ENCODE data around the gene ATP11A. TPM values are rescaled to one million over a fixed set of nuclear protein-coding genes. Genes with fewer than 3 reads are reported as not detected.

ATP11A gene
- total RNA-seq, 1 experiment from 2014 or later, result 3.7 TPM

DNA sequence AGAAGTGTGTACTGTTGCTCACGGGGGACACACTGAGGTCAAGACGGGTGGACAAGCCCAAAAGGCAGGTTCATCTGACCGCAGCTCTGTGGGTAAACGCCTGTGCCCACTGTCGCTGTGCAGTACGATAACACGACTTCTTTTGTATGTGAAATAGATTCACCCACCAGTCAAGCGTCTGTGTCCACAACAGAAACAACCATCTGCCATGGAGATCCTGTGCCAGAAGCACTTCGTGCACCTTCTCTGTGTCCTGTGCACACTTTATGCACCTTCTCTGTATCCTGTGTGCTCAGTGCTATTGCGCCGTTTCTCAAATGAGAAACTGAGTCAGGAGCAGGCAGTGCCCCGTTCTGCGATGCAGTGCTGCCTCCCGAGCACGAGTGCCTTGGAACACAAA, 138.9 kb downstream of the ATP11A start:
- no peak overlapping the region for H3K27ac ChIP-seq
- no peaks in the 10 kb centered on the region for H3K27me3 ChIP-seq (replicated peaks)
- no peak for DNase-seq (ENCODE audit: low read depth in 1 of 2, low spot score in 2 of 2)
- no peaks in the 10 kb centered on the region for H3K36me3 ChIP-seq
- no peak overlapping the region for H3K4me3 ChIP-seq
- H3K4me1 ChIP-seq (replicated peaks), result no peaks in the 10 kb centered on the region
- no peaks in the 10 kb centered on the region for H3K9me3 ChIP-seq (replicated peaks)

DNA sequence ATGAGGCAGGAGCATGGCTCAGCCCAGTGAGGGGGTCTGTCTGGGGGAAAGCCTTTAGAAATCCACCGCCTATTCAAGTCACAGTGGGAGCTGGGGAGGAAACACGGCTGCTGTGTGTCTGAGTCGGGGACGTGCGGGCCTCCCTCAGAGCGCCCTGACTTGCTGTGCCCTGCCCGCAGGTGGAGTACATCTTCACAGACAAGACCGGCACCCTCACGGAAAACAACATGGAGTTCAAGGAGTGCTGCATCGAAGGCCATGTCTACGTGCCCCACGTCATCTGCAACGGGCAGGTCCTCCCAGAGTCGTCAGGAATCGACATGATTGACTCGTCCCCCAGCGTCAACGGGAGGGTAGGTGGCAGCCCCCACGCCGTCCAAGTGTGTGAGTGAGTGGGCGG, 141.4 kb downstream of the ATP11A start:
- H3K4me3 ChIP-seq, result no peak overlapping the region
- H3K36me3 ChIP-seq, result no peaks in the 10 kb centered on the region

DNA sequence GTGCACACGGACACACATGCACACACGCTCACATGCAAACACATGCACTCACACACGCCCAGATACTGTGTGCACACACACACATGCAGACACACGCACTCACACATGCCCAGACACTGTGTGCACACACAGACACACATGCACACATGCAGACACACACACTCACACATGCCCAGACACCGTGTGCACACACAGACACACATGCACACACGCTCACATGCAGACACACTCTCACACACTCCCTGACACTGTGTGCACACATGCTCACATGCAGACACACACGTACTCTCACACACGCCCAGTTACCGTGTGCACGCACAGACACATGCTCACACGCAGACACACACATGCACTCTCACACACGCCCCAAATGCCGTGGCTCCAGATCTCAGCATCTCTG, 142.0 kb downstream of the ATP11A start:
- Histone ChIP-seq H3K9me3 (replicated peaks) (no peaks in the 10 kb centered on the region), H3K4me1 (replicated peaks) (no peaks in the 10 kb centered on the region), H3K36me3 (no peaks in the 10 kb centered on the region), H3K27me3 (replicated peaks) (no peaks in the 10 kb centered on the region), H3K4me3 (no peak overlapping the region), H3K27ac (no peak overlapping the region)
- DNase-seq (ENCODE audit: low read depth in 1 of 2, low spot score in 2 of 2), result no peak

More for the DNA sequence above, 141.4 kb downstream of the ATP11A start:
- DNase-seq (ENCODE audit: low read depth in 1 of 2, low spot score in 2 of 2), result no peak
- no peaks in the 10 kb centered on the region for H3K27me3 ChIP-seq (replicated peaks)
- H3K4me1 ChIP-seq (replicated peaks), result no peaks in the 10 kb centered on the region
- H3K9me3 ChIP-seq (replicated peaks), result no peaks in the 10 kb centered on the region
- no peak overlapping the region for H3K27ac ChIP-seq

DNA sequence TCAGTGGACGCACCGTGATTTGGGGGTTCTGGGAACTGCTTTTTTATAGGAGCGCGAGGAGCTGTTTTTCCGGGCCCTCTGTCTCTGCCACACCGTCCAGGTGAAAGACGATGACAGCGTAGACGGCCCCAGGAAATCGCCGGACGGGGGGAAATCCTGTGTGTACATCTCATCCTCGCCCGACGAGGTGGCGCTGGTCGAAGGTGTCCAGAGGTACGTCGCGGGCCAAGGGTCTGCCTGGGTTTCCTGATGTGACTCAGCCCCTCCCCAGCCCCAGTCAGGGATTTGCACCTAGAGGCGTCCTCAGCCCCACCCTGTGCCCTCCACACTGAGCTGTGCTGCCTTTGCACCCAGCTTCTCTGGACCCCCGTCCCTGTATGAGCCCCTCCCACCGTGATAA, 143.0 kb downstream of the ATP11A start:
- H3K36me3 ChIP-seq, result no peaks in the 10 kb centered on the region
- no peak for DNase-seq (ENCODE audit: low read depth in 1 of 2, low spot score in 2 of 2)
- no peaks in the 10 kb centered on the region for H3K9me3 ChIP-seq (replicated peaks)
- no peaks in the 10 kb centered on the region for H3K4me1 ChIP-seq (replicated peaks)
- H3K27me3 ChIP-seq (replicated peaks), result no peaks in the 10 kb centered on the region
- no peak overlapping the region for H3K4me3 ChIP-seq
- no peak overlapping the region for H3K27ac ChIP-seq

DNA sequence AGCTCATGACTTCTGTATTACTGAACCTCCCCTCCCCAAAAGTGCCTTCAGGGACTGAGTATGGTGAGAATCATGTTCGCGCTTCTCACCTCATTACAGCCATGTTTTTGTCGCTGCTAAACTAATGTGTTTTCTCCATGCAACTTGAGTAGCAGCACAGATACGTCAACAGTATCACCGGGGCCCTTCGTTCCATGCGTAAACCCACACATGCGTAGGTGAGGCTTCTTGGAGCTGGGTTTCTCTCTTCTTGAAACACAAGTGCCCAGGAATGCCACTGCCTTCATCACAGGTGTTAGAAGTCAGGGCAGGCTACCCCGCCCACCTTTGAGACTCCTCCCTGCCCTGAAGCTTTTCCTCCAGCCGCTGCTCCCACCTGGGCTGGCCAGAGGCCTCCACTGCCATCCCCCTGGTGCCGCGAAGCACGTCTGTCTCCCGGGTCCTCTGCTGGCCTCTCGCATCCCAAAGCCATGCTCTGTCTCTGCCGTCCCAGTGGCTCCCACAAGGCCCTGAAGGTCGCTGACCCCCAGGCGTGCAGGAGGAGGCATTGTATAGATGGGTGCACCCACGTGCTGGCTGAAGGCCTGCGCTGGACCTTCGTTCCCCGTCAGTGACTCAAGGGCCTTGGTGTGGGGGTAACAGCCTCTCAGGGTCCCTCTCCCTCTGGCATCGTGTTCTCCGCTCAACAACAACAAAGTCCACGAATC, 143.9 kb downstream of the ATP11A start:
- Histone ChIP-seq H3K27ac (no peak overlapping the region), H3K9me3 (replicated peaks) (no peaks in the 10 kb centered on the region), H3K4me1 (replicated peaks) (no peaks in the 10 kb centered on the region), H3K36me3 (no peaks in the 10 kb centered on the region), H3K27me3 (replicated peaks) (no peaks in the 10 kb centered on the region), H3K4me3 (no peak overlapping the region)
- DNase-seq (ENCODE audit: low read depth in 1 of 2, low spot score in 2 of 2), result no peak

DNA sequence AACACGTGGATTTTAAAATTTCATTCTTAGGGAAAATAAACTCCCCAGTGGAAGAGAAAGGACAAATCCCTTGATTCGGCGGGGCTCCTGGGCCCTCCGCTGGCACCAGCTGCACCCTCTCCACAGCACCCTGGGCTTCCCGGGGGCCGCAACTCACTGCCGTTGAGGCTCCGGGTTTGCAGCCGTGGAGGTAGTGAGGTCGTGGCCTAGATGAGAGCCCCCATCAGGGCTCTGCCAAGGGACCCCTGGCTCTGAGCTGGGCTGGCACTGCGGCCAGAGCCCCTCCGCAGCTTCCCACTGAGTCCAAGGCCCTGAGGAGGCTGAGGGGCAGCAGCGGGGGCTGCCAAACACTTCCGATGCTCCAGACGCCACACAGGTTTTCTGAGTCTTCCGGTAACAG, 145.5 kb downstream of the ATP11A start:
- Histone ChIP-seq H3K27ac (no peak overlapping the region), H3K36me3 (no peaks in the 10 kb centered on the region), H3K9me3 (replicated peaks) (no peaks in the 10 kb centered on the region), H3K27me3 (replicated peaks) (no peaks in the 10 kb centered on the region), H3K4me3 (no peak overlapping the region), H3K4me1 (replicated peaks) (no peaks in the 10 kb centered on the region)
- no peak for DNase-seq (ENCODE audit: low read depth in 1 of 2, low spot score in 2 of 2)

DNA sequence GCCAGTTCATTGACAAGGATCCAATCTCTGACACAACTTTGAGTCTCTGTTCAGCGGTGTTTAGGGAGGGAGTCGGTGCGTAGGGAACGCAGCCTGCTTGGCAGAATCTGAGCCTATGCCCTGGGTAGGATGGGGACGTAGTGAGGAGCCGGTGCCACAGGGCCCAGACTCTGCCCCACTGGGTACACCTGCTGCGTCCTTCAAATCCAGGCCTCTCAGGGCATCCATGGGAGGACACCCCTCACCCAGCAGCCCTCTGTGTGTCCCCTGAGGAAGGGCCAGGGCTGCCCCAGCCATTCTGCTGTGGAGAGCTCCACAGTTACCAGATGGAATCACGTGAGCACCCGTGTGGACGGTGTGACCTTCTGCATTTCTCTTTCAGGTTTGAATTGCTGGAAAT, 146.0 kb downstream of the ATP11A start:
- Histone ChIP-seq H3K4me1 (replicated peaks) (no peaks in the 10 kb centered on the region), H3K36me3 (no peaks in the 10 kb centered on the region), H3K27me3 (replicated peaks) (no peaks in the 10 kb centered on the region), H3K9me3 (replicated peaks) (no peaks in the 10 kb centered on the region), H3K27ac (no peak overlapping the region), H3K4me3 (no peak overlapping the region)
- DNase-seq (ENCODE audit: low read depth in 1 of 2, low spot score in 2 of 2), result no peak

DNA sequence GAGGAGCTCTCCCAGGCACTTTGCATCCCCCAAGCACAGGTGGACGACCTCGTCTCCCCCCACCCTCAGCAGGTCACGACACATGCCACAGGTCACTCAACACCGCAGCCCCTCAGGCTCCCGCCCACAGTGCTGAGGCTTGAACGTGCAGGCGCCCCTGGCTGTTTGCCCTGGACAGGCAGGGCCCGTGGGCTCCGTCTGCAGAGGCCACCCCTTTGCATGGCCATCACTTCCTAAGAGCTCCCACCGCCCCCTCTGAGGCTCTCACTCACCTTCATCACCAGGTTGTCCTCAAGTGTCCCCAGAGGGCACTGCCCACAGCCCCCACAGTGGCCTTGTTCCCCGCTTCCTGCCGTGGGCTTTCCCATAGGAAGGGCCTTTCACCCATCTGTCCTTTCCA, 147.1 kb downstream of the ATP11A start:
- no peaks in the 10 kb centered on the region for H3K4me1 ChIP-seq (replicated peaks)
- DNase-seq (ENCODE audit: low read depth in 1 of 2, low spot score in 2 of 2), result no peak
- H3K4me3 ChIP-seq, result no peak overlapping the region
- no peak overlapping the region for H3K27ac ChIP-seq
- no peaks in the 10 kb centered on the region for H3K9me3 ChIP-seq (replicated peaks)
- no peaks in the 10 kb centered on the region for H3K27me3 ChIP-seq (replicated peaks)
- no peaks in the 10 kb centered on the region for H3K36me3 ChIP-seq

DNA sequence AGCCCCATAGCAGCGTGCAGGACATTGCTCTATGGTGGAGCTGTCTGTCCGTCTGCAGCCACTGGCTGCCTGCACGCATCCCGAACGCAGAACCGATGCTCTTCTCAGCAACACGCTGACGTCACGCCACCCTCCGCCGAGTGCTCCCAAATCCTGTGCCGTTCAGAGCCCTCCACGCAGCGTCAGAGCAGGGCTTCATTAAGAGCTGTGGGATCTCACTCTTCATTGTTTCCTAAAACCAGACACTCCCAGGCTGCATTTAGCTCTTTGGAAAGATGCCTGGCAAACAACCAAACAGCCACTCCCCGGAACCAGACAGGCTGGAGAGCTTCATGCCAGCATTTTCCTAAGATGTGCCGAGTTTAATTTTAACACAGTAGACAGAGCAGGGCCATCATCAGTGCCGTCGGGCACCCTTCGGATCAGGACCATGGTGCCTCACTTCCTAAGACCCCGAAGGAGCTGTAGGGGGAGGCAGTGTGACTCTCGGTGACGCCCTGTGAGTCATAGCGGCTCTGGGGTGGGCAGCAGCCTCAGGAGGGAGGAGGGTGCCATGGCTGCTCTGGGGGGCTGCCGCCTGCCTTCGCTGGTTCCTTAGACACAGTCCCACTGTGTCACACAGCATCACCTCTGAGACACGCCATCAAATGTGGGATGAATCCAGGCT, 147.7 kb downstream of the ATP11A start:
- Histone ChIP-seq H3K27me3 (replicated peaks) (no peaks in the 10 kb centered on the region), H3K27ac (no peak overlapping the region), H3K4me3 (no peak overlapping the region), H3K36me3 (no peaks in the 10 kb centered on the region), H3K9me3 (replicated peaks) (no peaks in the 10 kb centered on the region), H3K4me1 (replicated peaks) (no peaks in the 10 kb centered on the region)
- no peak for DNase-seq (ENCODE audit: low read depth in 1 of 2, low spot score in 2 of 2)

DNA sequence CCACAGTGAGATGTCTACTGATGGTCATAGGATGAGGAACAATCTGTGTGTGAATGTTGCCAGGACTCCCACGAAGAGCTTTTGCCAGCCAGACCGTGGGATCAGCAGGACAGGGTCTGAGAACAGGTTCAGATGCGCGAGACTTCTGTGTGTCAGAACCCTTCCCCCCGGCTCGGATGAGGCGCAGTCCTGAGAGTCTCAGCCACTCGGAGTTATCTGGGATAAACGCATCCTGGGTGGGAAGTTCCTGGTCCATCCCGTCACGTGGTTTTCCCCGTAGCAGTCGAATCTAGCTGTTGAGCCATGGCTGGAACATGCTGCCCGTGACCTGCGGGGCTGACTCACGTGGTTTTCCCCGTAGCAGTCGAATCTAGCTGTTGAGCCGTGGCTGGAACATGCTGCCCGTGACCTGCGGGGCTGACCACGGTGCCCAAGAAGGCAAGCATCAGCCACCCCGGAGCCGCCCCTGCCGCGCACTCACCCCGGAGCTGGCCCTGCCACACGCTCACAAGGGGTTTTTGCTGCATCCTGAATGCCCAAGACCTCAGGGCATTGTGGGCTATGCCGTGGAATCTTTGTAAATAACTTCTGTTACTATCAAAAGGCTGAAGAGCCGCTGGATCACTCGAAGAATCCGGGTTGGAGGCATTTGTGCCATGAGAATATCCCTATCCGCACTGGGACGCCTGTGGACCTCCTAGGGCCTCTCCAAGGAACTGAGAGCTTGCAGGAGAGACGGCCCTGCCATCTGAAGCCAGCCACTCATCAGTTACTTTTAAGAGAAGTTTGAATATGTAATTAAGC, 148.4 kb downstream of the ATP11A start:
- Histone ChIP-seq H3K27me3 (replicated peaks) (no peaks in the 10 kb centered on the region), H3K4me1 (replicated peaks) (no peaks in the 10 kb centered on the region), H3K4me3 (no peak overlapping the region), H3K9me3 (replicated peaks) (no peaks in the 10 kb centered on the region), H3K36me3 (no peaks in the 10 kb centered on the region), H3K27ac (no peak overlapping the region)
- no peak for DNase-seq (ENCODE audit: low read depth in 1 of 2, low spot score in 2 of 2)

DNA sequence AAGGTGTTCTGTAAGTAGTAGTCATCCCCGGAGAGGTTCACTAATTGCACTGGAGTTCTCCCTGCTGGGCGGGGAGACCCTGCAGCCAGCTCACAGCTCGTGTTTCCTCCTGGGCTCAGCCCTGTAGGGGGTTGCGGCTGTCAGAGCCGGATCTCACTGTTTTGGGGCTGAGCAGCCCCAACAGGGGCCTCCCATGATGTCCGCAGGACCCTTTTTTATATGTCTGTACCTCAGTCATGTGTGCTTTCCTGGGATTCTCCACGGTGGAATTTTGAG, 148.9 kb downstream of the ATP11A start:
- H3K4me1 ChIP-seq (replicated peaks), result no peaks in the 10 kb centered on the region
- H3K27me3 ChIP-seq (replicated peaks), result no peaks in the 10 kb centered on the region
- no peak for DNase-seq (ENCODE audit: low read depth in 1 of 2, low spot score in 2 of 2)
- H3K4me3 ChIP-seq, result no peak overlapping the region
- H3K27ac ChIP-seq, result no peak overlapping the region
- H3K9me3 ChIP-seq (replicated peaks), result no peaks in the 10 kb centered on the region
- H3K36me3 ChIP-seq, result no peaks in the 10 kb centered on the region

DNA sequence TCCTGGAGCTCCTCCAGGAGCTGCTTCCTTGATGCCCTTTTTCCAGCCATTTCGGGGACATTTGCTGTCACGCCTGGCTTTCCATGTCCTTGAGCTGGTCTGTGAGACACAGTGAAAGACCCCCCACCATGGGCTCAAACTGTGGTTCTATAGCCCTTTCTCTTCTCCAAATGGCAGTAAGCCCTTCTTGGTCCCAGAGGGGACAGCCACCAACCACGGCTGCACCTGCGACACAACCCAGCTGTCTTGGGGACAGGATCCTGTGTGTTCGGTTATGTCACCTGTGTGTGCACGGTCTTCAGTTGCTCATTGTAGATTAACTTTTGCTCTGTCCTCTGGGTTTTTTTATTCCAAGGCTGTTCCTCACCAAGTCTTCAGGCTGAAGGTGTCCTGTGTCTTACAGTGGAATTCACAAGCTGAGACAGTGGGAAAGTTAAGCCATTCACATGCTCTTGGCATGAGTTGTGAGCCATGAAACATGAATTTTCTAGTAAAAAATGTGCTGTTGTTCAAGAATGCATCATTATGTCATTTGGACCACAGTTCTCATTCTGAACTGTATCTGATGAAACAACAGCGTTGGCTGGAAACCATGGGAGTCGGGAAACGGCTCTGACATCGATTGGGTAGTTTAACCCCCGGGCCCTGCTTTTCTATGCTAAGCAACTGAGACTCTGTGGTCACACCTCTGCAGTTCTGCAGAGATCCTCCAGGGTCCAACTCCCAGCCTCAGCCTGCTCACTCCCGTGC, 149.7 kb downstream of the ATP11A start:
- Histone ChIP-seq H3K4me3 (no peak overlapping the region), H3K27ac (no peak overlapping the region), H3K36me3 (no peaks in the 10 kb centered on the region), H3K4me1 (replicated peaks) (no peaks in the 10 kb centered on the region), H3K27me3 (replicated peaks) (no peaks in the 10 kb centered on the region), H3K9me3 (replicated peaks) (no peaks in the 10 kb centered on the region)
- DNase-seq (ENCODE audit: low read depth in 1 of 2, low spot score in 2 of 2), result no peak

DNA sequence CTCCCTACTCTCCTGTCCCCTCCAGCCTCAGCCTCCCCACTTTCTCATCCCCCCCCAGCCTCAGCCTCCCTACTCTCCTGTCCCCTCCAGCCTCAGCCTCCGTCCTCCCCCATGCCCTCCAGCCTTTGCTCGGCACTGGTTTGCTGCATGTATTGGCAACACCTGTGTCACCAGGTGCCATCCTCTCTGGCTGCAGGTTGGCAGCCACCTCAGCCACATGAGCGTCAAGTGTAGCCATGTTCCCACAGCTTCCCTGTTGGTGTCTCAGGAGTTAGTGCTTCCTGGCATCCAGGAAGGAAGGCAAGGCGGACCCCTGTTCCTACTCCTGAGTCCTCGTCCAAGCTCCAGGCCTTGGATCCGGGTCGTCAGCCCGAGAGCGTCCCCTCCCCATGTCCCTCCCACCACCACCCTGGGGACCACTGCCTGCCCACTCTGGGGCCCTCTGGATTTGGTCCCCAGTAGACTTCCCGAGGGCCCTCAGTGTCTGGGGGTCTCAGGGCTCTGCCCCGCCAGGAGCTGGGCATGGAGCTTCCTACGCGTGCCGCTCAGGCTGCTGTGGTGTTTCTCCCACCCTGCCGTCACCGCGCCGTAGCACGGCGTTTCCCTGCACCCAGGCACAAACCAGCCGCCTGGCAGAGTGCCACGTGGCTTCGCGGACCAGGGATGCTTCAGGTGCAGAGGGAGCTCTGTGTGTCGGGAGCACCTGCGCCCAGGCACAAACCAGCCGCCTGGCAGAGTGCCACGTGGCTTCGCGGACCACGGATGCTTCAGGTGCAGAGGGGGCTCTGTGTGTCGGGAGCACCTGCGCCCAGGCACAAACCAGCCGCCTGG, 150.8 kb downstream of the ATP11A start:
- Histone ChIP-seq H3K27ac (no peak overlapping the region), H3K27me3 (replicated peaks) (no peaks in the 10 kb centered on the region), H3K9me3 (replicated peaks) (no peaks in the 10 kb centered on the region), H3K4me1 (replicated peaks) (no peaks in the 10 kb centered on the region), H3K4me3 (no peak overlapping the region), H3K36me3 (no peaks in the 10 kb centered on the region)
- no peak for DNase-seq (ENCODE audit: low read depth in 1 of 2, low spot score in 2 of 2)

All from SJSA1 (cell line).